ENCODE data around the gene TMEM30A. TPM values are rescaled to one million over a fixed set of nuclear protein-coding genes. Genes with fewer than 3 reads are reported as not detected.

Gene TMEM30A
- polyA plus RNA-seq (ENCODE audit: insufficient read length), result 133 TPM
- long read RNA-seq, donor 1, full-length matches to known transcripts, result 45 of 86 reads
- long read RNA-seq, donor 1, partial matches to known transcripts, result 41 of 86 reads
- long read RNA-seq, donor 1, other reads (novel, unspliced or antisense), result 0 of 86 reads
- long read RNA-seq, donor 2, full-length matches to known transcripts, result 27 of 34 reads
- long read RNA-seq, donor 2, partial matches to known transcripts, result 7 of 34 reads
- long read RNA-seq, donor 2, other reads (novel, unspliced or antisense), result 0 of 34 reads
- long read RNA-seq, donor 3, full-length matches to known transcripts, result 22 of 31 reads
- long read RNA-seq, donor 3, partial matches to known transcripts, result 9 of 31 reads
- long read RNA-seq, donor 3, other reads (novel, unspliced or antisense), result 0 of 31 reads
- long read RNA-seq, donor 4, full-length matches to known transcripts, result 1 of 1 reads
- long read RNA-seq, donor 4, partial matches to known transcripts, result 0 of 1 reads
- long read RNA-seq, donor 4, other reads (novel, unspliced or antisense), result 0 of 1 reads
- long read RNA-seq, donor 5, full-length matches to known transcripts, result 34 of 45 reads
- long read RNA-seq, donor 5, partial matches to known transcripts, result 11 of 45 reads
- long read RNA-seq, donor 5, other reads (novel, unspliced or antisense), result 0 of 45 reads
- long read RNA-seq, donor 6, full-length matches to known transcripts, result 32 of 50 reads
- long read RNA-seq, donor 6, partial matches to known transcripts, result 18 of 50 reads
- long read RNA-seq, donor 6, other reads (novel, unspliced or antisense), result 0 of 50 reads
- long read RNA-seq, donor 7, full-length matches to known transcripts, result 35 of 42 reads
- long read RNA-seq, donor 7, partial matches to known transcripts, result 7 of 42 reads
- long read RNA-seq, donor 7, other reads (novel, unspliced or antisense), result 0 of 42 reads
- long read RNA-seq, donor 8, full-length matches to known transcripts, result 17 of 17 reads
- long read RNA-seq, donor 8, partial matches to known transcripts, result 0 of 17 reads
- long read RNA-seq, donor 8, other reads (novel, unspliced or antisense), result 0 of 17 reads

GRCh38 chr6:75284632-75285282 is at the start of gene TMEM30A:
Gene TMEM30A, minus strand, starts transcription at chr6:75284792. Its CDS starts 154 bp downstream, at chr6:75284638.
- peak; percentile 98 for DNase-seq

GRCh38 chr6:75333676-75334200 is 49.1 kb upstream of the TMEM30A start:
- DNase-seq, result no peak

GRCh38 chr6:75331151-75331550 is 46.6 kb upstream of the TMEM30A start:
- DNase-seq, result no peak

GRCh38 chr6:75329703-75330102 is 45.1 kb upstream of the TMEM30A start:
- no peak for DNase-seq

- DNase-seq, result no peak
These were observed 43.2 kb upstream of the TMEM30A start for GRCh38 chr6:75327807-75328206.

- no peak for DNase-seq
These were observed 42.1 kb upstream of the TMEM30A start for GRCh38 chr6:75326557-75327258.

GRCh38 chr6:75318900-75319299 is 34.3 kb upstream of the TMEM30A start:
- DNase-seq, result no peak

- DNase-seq, result no peak
These were observed 33.1 kb upstream of the TMEM30A start for GRCh38 chr6:75317503-75318206.

- no peak for DNase-seq
These were observed 31.4 kb upstream of the TMEM30A start for GRCh38 chr6:75315978-75316377.

GRCh38 chr6:75308250-75308988 is 23.8 kb upstream of the TMEM30A start:
- no peak for DNase-seq

GRCh38 chr6:75307364-75308004 is 22.9 kb upstream of the TMEM30A start:
- DNase-seq, result no peak

- no peak for DNase-seq
These were observed 21.5 kb upstream of the TMEM30A start for GRCh38 chr6:75306064-75306463.

- no peak for DNase-seq
These were observed 21.0 kb upstream of the TMEM30A start for GRCh38 chr6:75305573-75305972.

GRCh38 chr6:75302280-75302679 is 17.7 kb upstream of the TMEM30A start:
- no peak for DNase-seq

GRCh38 chr6:75301537-75301936 is 16.9 kb upstream of the TMEM30A start:
- DNase-seq, result no peak

- no peak for DNase-seq
These were observed 16.5 kb upstream of the TMEM30A start for GRCh38 chr6:75301088-75301487.

GRCh38 chr6:75300531-75300855 is 15.9 kb upstream of the TMEM30A start:
- DNase-seq, result no peak

- no peak for DNase-seq
These were observed 15.4 kb upstream of the TMEM30A start for GRCh38 chr6:75299801-75300530.

Data from left kidney (tissue), 8 donors.